Subcutaneous preadipocyte (primary cell): Measurements from ENCODE around the gene RASA4B. TPM values are rescaled to one million over a fixed set of nuclear protein-coding genes. Genes with fewer than 3 reads are reported as not detected.

Experiments used
- total RNA-seq: library from RNA; depleted of rRNA; stranded (reverse); fragments of >200 nt; gene quantifications from 2 replicates; pipeline ENCODE4 v1.2.3, GENCODE V29; 2012

Gene RASA4B
- total RNA-seq, result 0.20 and 0.73 TPM in 2 replicates

DNA sequence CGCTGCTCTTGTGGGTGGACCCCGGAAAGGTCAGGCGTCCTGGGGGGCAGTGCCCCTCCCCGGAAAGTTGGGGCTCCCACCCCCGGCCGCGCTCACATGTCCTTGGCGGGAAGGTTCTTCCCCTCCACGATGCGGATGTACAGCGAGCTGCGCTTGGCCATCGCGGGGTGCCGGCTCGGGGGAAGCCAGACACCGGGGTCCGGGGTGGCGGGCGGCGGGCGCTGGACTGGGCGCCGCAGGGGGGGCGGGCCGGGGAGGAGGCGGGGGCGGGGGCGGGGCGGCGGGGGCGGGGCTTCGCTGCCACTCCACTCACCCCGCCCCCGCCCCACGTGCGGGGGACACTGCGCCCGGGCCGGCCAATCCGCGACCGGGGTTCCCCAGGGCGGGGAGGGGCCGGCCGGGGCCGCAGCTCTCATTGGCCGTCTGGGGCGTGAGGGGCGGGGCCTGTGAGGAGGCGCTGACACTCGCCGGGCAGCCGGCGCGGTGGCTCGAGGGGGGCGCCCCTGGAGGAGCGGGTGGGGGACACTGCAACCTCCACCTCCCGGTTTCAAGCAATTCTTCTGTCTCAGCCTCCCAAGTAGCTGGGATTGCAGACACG is at the start of gene RASA4B:
TSS of gene RASA4B (minus strand) at position 228 of the 598 bp plus-strand sequence. CDS start at position 161, 67 bp downstream.

DNA sequence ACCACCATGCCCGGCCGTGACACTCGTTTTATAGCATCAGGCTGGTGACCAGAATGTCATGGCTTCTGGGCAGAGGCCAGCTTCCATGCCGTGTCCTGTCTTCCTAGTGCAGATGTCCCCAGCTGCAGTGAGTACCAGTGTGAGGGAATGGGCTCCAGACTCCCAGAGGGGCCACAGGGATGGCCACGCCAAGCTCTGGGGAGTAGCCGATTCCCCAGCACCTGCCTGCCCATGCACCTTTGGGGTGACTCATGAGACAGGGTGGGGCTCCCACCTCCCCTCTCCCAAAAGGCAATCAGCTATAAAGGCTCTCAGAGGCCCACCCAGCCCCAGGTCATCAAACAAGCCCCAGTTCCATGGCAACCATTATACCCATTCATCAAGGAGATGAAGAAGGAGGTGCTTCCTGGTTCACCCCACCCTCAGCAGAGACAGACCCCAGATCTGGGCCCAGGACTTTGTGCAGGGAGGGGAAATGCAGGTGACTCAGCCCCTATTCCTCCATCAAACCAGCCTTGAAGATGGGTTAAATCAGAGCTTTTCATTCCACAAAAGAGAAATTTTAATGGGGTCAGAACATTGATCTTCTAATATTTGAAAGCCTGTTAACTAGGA is 33.3 kb upstream of the RASA4B start, which contains the start of gene SPDYE2:
TSS of gene SPDYE2 (plus strand) at position 419 of the 615 bp plus-strand sequence. CDS start 2,030 bp downstream, outside the sequence.

DNA sequence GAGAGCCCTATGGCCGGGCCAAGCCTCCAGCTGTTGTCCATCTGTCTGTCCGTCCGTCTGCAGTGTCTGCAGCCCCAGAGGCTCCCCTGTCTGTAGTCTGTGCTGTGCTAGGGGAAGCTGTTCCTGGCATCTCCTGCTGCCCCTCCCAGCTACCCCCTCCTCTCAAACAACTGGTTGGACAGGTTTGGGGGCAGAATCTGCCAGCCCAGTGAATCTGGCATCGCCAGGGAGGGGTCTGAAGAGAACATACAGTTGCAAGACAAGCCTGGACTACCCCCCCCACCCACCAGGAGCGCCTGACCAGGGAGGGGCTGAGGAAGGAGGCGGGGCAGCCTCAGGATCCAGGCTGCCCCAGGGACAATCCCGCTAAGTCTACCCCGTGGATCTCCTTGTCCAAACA is 26.0 kb upstream of the RASA4B start, which contains the start of gene UPK3BL2:
TSS of gene UPK3BL2 (minus strand) at position 101 of the 400 bp plus-strand sequence. CDS start at position 41, 60 bp downstream.

DNA sequence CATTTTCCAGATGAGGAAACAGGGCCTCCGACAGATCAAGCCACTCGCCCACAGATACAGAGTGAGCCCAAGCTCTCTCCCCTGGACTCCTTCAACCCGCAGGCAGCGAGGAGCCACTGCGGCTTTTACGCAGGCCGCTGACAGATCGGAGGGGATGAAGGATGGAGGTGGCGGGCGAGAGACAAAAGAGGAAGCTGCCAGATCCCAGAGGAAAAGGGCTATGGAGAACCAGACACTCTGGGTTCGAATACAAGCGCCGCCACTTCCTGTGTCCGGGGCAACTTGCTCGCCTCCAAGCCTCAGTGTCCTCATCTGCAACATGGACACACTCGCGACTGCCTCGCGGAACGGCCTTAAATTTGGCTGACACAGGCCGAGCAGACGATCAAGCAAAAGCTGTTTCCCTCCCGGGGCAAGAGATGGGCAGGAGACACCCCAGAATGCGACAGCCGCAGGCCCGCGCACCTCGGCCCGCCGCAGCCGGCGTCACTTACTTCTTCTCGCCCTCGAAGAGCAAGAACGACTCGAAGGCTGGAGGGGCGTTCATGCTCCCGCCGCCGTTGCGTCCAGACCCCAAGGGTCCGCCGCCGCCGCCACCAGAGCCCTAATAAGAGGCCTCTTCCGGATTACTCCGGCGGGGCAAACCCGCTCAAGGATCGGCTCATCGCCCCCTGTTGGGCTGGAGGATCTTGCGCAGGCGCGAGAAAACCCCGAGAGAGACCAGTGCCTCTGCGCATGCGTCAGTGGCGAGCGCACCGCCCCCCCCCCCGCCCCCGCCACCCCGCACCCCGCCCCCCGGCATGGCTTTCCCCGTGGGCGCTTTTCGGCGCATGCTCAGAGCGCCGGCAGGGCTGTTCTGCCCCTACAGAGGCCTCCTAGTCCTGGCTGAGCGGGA is 39.0 kb downstream of the RASA4B start, which contains the start of gene POLR2J:
TSS of gene POLR2J (minus strand) at position 609 of the 895 bp plus-strand sequence. CDS start at position 547, 62 bp downstream.

DNA sequence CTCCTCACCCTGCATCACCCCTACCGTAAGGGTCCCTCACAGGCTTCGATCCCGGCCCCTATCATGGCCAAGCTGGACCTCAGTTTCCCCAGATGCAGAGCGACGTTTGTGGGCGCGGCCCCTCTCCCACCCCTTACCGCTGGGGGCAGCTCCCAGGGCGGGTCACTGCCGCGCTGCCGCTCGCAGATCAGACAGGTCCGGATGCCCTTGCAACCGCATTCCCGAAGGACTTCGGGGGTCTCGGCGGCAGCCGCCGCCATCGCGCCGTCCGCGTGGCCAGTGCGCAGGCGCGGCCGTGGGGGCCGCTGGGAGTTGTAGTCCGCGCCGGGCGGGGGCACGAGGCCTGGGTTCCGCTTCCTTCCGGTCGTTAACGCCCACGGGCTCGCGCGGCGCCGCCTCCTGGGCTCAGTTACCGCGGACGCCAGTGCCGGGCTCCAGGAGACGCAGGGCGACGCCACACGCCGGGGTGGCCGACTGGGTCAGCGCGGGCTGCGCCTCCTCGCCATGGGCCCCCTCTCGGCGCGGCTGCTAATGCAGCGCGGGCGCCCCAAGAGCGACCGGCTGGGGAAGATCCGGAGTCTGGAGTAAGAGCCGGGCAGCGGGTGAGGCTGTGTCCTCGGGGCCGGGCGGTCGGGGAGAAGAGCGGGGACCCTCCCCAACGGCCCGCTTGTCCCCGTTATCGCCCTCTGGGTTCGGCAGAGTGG is 52.8 kb downstream of the RASA4B start, which contains the start of the genes ALKBH4 and LRWD1:
TSS of gene ALKBH4 (minus strand) at position 287 of the 704 bp plus-strand sequence. CDS start at position 260, 27 bp downstream.
TSS of gene LRWD1 (plus strand) at position 408 of the 704 bp plus-strand sequence. CDS start at position 505, 97 bp downstream.

DNA sequence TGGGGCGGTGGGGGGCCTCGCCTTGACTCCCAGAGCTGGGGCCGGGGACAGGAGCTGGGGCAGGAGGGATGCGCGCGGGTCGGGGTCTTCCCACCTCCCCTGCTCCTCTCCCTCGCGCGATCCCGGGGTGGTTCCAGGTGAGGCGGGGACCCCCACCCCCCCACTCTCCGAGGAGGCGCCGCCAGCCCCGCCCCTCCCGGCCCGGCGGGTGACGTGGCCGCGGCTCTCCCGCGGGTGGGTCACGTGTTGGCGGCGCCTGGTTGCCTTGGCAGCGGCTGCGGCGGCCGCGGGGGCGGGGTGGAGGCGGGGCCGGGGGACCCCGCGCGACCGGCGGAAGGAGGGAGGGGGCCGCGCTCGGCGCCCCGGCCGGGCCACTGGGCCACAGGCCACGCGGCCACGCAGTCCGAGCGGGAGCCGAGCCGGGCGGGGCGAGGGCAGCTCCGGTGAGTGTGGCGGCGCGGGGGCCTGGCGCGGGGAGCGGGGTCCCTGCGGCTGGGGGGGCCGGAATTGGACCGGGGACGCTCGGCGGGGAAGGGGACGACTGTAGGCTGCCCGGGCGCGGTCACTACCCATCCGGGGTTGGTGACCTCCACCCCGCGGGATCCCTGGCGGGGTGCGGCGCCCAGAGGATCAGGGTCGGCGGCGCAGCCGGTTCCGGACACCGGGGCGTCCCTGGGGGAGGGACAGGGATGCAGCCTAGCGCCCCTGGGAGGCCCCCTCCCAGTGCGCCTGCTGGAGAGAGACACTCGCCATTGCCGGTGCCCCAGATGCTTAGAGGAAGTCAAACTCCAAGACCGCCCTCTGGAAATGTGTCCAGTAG is 84.1 kb downstream of the RASA4B start, which contains the start of gene ORAI2:
TSS of gene ORAI2 (plus strand) at position 357 of the 820 bp plus-strand sequence. CDS start 5,382 bp downstream, outside the sequence.

Other genes starting within 250 kb of the RASA4B start
- gene SH2B2, start 230.9 kb downstream of the RASA4B start, total RNA-seq, result 2.0 and 2.9 TPM in 2 replicates
- gene SPDYE6, start 161.3 kb downstream of the RASA4B start, total RNA-seq, result not detected in 2 replicates
- gene PRKRIP1, start 121.4 kb downstream of the RASA4B start, total RNA-seq, result 10.3 and 10.9 TPM in 2 replicates
- 23.9 and 30.1 TPM in 2 replicates for gene ORAI2, start 84.2 kb downstream of the RASA4B start, total RNA-seq
- 10.7 and 11.1 TPM in 2 replicates for gene ALKBH4, start 52.9 kb downstream of the RASA4B start, total RNA-seq
- gene LRWD1, start 52.8 kb downstream of the RASA4B start, total RNA-seq, result 23.5 and 33.2 TPM in 2 replicates
- 37.8 and 46.7 TPM in 2 replicates for gene POLR2J, start 38.9 kb downstream of the RASA4B start, total RNA-seq
- 2.9 and 3.7 TPM in 2 replicates for gene UPK3BL2, start 25.9 kb upstream of the RASA4B start, total RNA-seq
- gene SPDYE2, start 33.4 kb upstream of the RASA4B start, total RNA-seq, result not detected in 2 replicates
- 30.9 and 38.7 TPM in 2 replicates for gene POLR2J3, start 54.8 kb upstream of the RASA4B start, total RNA-seq
- gene RASA4, start 99.0 kb upstream of the RASA4B start, total RNA-seq, result 1.4 and 3.3 TPM in 2 replicates
- 3.3 and 11.5 TPM in 2 replicates for gene UPK3BL1, start 125.0 kb upstream of the RASA4B start, total RNA-seq
- gene SPDYE2B, start 132.5 kb upstream of the RASA4B start, total RNA-seq, result not detected in 2 replicates
- 2.6 and 8.0 TPM in 2 replicates for gene POLR2J2, start 153.9 kb upstream of the RASA4B start, total RNA-seq
- 7.0 and 9.6 TPM in 2 replicates for gene FAM185A, start 231.2 kb upstream of the RASA4B start, total RNA-seq